ENCODE measurements around the gene UGT1A1.
"Not testable (repeated sequence)": the region's sequence is repeated elsewhere in the genome, so short reads cannot be mapped to it uniquely, and the experiment has no call there.

The UGT1A1 gene

GRCh38 chr2:233760043-233760442, at the start of gene UGT1A1:
TSS of gene UGT1A1 (plus strand) at chr2:233760270. CDS start at chr2:233760288, 18 bp downstream.
- no peak for DNase-seq (ENCODE audit: low read depth in 2 of 2)

DNA sequence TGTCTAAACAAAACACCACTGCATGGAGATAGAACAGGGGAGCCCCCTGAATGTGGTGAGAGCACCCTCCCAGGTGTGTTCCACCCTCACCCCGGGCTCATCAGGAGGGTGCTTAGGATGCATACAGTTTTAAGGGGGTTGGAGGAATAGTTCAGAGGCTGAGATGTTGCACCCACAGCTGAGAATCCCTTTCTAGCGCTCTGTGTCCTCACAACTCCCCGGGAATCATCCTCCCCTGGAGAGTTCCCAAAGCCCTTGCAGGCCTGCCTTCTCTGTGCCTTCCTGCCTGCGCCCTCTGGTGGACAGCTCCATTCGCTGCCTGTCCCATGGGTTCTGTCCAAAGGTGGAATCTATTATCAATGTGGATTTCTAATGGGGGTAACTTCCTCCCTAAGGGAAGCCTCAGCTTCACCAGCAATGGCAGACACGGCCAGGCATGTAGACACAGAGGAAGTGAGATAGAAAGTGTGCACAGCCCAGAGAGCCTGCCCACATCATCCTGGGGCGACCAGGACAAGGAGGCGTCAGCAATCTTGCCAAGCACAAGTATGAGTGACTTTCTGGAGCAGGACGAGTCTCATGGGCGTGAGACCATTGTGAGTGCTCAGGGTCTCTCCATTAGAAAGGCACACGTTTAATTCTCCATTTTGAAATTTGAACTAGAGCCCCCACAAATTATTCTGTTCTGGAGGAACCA, 48.6 kb upstream of the UGT1A1 start:
- peak; percentile 23 to 54 for DNase-seq (ENCODE audit: low read depth in 2 of 2)

DNA sequence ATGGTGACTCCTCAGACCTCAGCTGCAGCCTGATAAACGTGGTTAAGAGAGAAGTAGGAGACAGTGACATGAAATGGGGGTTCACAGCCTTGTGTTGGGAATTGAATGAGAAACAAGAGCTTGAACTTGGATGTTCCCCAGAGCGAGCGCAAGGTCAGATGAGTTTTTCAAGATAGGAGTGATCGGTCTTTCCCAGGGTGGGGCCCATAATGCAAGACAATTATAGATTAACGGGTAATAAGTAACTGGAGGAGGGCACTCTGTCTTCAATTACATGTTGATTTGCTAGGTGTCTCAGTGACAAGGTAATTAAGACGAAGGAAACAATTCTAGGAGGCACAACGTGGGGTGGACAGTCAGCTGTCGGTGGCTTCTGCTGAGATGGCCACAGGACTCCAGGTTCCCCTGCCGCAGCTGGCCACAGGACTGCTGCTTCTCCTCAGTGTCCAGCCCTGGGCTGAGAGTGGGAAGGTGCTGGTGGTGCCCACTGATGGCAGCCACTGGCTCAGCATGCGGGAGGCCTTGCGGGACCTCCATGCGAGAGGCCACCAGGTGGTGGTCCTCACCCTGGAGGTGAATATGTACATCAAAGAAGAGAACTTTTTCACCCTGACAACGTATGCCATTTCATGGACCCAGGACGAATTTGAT, 47.3 kb upstream of the UGT1A1 start, which contains the start of gene UGT1A5:
Gene UGT1A5 (plus strand): TSS at position 297 of the 651 bp plus-strand sequence. CDS start 85 bp downstream, at position 382.
- DNase-seq (ENCODE audit: low read depth in 2 of 2) = no peak

DNA sequence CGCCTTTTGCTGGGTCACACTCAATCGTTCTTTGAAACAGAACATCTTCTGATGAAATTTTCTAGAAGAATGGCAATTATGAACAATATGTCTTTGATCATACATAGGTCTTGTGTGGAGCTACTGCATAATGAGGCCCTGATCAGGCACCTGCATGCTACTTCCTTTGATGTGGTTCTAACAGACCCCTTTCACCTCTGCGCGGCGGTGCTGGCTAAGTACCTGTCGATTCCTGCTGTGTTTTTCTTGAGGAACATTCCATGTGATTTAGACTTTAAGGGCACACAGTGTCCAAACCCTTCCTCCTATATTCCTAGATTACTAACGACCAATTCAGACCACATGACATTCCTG, 46.8 kb upstream of the UGT1A1 start:
- DNase-seq (ENCODE audit: low read depth in 2 of 2) = no peak

DNA sequence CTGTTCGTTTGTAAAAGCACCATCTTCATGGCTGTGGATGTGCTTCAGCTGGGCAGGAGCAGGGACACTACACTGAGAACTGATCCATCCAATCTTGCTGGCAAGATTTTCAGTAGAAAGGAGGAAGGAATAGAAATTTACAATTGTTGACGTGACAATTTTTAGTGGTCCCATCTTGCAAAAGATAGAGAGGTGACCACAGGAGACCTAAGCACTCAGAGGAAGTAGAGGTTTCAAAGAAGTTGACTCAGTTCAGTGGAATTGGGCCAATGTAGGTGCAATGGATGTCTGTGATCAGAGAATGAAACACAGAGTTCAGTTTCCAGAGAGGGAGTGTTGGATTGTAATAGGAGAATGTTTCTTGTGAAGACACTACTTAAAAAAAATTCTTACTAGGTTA, 45.9 kb upstream of the UGT1A1 start:
- no peak for DNase-seq (ENCODE audit: low read depth in 2 of 2)

GRCh38 chr2:233718552-233718951, 41.5 kb upstream of the UGT1A1 start, which contains the start of gene UGT1A4:
TSS of gene UGT1A4 (plus strand) at chr2:233718736. CDS start at chr2:233718821, 85 bp downstream.
- DNase-seq (ENCODE audit: low read depth in 2 of 2) = no peak

GRCh38 chr2:233728723-233729301, 31.3 kb upstream of the UGT1A1 start, which contains the start of gene UGT1A3:
TSS of gene UGT1A3 (plus strand) at chr2:233729042. CDS start at chr2:233729127, 85 bp downstream.
- DNase-seq (ENCODE audit: low read depth in 2 of 2) = no peak

DNA sequence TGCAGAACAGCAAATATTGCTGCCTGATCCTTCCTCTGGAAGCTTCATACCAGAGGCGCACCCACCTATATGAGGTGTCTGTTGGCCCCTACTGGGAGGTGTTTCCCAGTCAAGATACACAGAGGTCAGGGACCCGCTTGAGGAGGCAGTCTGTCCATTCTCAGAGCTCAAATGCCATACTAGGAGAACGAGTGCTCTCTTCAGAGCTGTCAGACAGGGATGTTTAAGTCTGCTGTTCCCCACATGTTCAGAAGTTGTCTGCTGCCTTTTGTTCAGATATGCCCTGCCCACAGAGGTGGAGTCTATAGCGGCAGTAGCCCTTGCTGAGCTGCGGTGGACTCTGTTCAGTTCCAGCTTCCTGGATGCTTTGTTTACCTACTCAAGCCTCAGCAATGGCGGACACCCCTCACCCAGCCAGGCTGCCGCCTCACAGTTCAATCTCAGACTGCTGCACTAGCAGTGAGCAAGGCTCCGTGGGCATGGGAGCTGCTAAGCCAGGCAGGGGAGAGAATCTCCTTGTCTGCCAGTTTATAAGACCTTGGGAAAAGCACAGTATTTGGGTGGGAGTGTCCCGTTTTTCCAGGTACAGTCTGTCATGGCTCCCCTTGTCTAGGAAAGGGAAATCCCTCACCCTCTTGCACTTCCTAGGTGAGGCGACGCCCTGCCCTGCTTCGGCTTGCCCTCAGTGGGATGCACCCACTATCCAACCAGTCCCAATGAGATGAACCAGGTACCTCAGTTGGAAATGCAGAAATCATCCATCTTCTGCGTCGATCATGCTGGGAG, 23.0 kb upstream of the UGT1A1 start:
- not testable (repeated sequence) for DNase-seq (ENCODE audit: low read depth in 2 of 2)

DNA sequence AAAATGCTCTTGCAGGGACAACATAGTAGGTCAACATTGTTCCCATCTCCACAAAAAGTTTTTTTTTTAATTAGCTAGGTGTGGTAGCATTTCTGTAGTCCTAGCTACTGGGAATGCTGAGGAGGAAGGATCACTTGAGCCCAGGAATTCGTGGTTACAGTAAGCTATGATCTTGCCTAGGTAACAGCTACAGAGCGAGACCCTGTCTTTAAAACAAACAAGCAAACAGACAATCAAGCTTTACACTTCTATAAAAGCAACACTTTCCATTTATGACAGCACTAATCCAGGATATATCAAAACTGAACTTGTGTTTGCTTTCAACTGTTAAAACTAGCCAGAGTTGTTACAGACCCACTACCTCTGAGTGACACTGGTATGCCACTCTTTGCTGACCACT, 19.2 kb upstream of the UGT1A1 start:
- no peak for DNase-seq (ENCODE audit: low read depth in 2 of 2)

- DNase-seq (ENCODE audit: low read depth in 2 of 2) = no peak
Observed at GRCh38 chr2:233743464-233744259, 16.4 kb upstream of the UGT1A1 start.

DNA sequence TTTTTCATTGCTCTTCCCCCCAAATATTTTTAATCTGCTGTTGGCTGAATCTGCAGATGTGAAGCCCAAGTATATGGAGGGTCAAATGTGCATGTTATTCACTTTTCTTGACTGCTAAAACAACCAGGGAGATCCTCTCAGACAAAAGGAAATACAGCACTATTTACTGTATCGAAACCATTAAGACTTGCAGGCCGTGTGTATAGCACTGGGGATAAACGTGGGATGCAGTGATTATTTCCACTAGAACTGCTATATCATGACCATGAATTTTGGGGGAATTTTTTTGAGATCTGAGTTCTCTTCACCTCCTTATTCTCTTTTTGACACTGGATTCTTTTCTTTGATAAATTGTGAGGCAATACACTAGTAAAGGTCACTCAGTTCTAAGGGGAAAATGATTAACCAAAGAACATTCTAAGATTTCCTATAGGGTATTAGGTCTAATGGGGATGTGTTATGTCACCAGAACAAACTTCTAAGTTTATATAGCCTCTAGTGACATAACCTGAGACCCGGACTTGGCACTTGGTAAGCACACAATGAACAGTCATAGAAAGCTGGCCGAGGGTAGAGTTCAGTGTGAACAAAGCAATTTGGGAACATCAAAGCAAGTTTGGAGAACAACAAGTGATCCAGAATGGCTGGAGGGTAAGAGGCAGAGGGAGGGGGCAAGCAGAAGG, 14.9 kb upstream of the UGT1A1 start:
- DNase-seq (ENCODE audit: low read depth in 2 of 2) = no peak

DNA sequence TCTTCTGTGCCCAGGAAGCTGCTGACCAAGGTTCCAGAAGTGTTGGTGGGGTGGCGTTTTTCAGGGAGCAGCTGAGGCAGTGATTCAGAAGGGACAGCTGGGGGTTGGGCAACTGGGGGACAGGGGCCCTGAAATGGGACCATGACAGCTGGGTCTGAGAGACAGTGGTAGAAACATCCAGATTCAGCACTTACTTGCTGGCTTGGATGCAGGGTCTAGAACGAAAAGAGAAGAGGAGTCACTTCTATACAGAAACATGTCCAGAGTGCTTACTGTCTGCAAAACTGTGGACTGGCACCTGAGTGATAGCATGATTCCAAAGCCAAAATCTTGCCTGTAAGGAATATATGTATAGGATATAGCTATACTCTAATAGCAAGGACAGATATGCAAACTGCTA, 14.2 kb upstream of the UGT1A1 start:
- DNase-seq (ENCODE audit: low read depth in 2 of 2) = not testable (repeated sequence)

DNA sequence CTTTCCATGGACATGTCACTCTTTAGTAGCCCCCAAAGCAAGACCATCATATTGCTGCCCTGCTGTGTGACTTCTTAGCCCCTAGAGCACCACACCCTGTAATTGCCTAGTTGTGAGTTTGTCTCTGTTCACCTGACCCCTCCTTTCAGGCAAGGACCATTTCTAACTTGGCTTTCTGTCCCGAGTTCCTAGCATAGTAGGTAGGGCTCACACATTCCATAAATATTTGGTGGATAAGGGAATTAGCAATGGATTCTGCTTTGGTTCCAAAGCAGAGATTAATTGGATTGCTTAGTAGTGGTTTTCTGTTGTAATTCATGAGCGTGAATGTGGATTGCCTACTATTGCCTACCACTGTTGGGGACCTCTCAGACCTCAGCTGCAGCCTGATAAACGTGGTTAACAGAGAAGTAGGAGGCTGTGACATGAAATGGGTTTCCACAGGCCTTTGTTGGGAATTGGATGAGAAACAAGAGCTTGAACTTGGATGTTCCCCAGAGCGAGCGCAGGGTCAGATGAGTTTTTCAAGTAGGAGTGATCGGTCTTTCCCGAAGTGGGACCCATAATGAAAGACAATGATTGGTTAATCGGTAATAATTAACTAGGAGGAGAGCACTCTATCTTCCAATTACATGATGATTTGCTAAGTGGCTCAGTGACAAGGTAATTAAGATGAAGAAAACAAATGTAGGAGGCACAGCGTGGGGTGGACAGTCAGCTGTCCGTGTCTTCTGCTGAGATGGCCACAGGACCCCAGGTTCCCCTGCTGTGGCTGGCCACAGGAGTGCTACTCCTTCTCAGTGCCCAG, 13.4 kb upstream of the UGT1A1 start:
- DNase-seq (ENCODE audit: low read depth in 2 of 2) = no peak

DNA sequence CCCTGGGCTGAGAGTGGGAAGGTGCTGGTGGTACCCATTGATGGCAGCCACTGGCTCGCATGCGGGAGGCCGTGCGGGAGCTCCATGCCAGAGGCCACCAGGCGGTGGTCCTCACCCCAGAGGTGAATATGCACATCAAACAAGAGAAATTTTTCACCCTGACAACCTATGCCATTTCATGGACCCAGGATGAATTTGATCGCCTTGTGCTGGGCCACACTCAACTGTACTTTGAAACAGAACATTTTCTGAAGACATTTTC, 12.9 kb upstream of the UGT1A1 start:
- no peak for DNase-seq (ENCODE audit: low read depth in 2 of 2)

GRCh38 chr2:233750689-233751088, 9.4 kb upstream of the UGT1A1 start:
- DNase-seq (ENCODE audit: low read depth in 2 of 2) = not testable (repeated sequence)

DNA sequence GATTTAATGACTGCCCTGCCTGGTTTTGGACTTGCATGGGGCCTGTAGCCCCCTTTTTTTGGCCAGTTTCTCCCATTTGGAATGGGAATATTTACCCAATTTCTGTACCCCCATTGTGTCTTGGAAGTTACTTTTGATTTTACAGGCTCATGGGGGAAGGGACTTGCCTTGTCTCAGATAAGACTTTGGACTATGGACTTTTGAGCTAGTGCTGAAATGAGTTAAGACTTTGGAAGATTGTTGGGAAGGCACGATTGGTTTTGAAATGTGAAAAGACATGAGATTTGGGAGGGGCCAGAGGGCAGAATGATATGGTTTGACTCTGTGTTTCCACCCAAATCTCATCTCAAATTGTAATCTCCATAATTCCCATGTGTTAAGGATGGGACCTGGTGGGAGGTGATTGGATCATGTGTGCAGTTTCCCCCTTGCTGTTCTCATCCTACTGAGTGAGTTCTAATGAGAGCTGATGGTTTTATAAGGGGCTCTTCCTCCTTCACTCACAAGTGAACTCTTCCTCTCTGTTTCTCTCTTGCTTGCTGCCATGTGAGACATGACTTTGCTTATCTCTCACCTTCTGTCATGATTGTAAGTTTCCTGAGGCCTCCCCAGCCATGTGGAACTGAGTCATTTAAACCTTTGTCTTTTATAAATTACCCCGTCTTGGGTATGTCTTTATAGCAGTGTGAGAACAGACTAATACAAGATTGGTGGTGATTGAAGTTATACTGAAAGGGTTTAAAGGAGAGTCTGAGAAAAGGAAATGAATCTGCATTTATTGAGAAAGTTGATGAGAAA, 8.7 kb upstream of the UGT1A1 start:
- DNase-seq (ENCODE audit: low read depth in 2 of 2) = not testable (repeated sequence)

DNA sequence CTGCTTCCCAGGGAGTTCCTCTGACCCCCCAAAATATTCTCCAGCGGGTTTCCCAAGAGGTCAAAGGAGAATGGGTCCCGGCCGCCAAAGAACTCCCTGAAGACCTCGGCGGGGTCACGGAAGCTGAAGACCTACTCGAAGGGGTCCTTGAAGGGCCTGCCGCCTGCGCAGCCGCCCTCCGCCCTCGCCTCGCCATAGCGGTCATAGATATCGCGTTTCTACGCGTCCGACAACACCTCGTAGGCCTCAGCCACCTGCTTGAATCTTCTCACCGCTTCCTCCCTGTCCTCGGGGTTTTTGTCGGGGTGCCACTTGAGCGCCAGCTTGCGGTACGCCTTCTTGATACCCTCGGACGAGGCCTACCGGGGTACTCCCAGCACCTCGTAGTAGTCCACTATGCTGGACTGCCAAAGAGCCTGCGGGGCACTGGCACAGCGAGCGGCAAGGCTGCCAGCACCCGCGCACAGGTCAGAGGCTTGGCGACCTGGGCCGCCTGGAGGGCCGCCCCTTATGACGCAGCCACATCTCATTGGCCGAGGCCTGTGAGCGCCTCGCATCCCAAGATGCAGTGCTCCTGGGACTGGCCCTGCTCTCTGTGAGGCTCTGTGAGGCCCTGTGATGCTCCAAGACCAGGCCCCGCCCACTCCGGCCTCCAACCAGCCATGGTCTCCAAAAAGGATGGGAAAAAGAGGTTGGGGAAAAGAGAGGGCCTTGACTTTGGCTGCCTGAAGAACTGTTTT, 5.0 kb upstream of the UGT1A1 start:
- no peak for DNase-seq (ENCODE audit: low read depth in 2 of 2)

GRCh38 chr2:233756429-233757081, 3.5 kb upstream of the UGT1A1 start:
- DNase-seq (ENCODE audit: low read depth in 2 of 2) = no peak

Data from stimulated activated CD4-positive, alpha-beta T cell treated with anti-CD3 and anti-CD28 coated beads, Interleukin-15, amount 100 ng/mL, for 48 hours (primary cell).